Measurements from ENCODE around the gene DTX2. TPM values are rescaled to one million over a fixed set of nuclear protein-coding genes. Genes with fewer than 3 reads are reported as not detected.

The DTX2 gene
- total and polyA plus RNA-seq, 2 of the 4 experiments (the other 2 are of a cell fraction): 1.8 to 7.7 TPM

GRCh38 chr7:76428868-76429805, 32.4 kb upstream of the DTX2 start:
- no peaks in the 10 kb centered on the region for H4K20me1 ChIP-seq (ENCODE audit: insufficient read depth, low read length)
- no peaks in the 10 kb centered on the region for H3K79me1 ChIP-seq (ENCODE audit: low read depth in 1 of 2, low read length in 2 of 2)
- H3K56ac ChIP-seq (ENCODE audit: extremely low read depth, insufficient read depth, low read length): no peak overlapping the region
- H2BK15ac ChIP-seq (ENCODE audit: low read depth, low read length): no peak overlapping the region; the same call in 2 of the 3 replicates
- intact Hi-C loops (cut with micrococcal nuclease) (no loop called here), in situ Hi-C loops (cut with MboI; ENCODE audit: low sequenced_read_pairs) (no loop called here), dilution Hi-C loops (cut with HindIII; ENCODE audit: low sequenced_read_pairs, unreplicated experiment) (no loop called here)
- H3K27ac ChIP-seq (ENCODE audit: insufficient read depth, low read length): no peak overlapping the region
- H3K36me3 ChIP-seq (ENCODE audit: control insufficient read depth, insufficient read depth, low read length): no peaks in the 10 kb centered on the region
- peak; percentile 42 for ATAC-seq (ENCODE audit: low read depth)
- peak overlapping the region; percentile 56; the same call in 1 of the 2 replicates for H2AK5ac ChIP-seq (ENCODE audit: low read depth, low read length)
- no peak overlapping the region for H3K4ac ChIP-seq (ENCODE audit: low read depth, low read length)
- H3K9ac ChIP-seq (ENCODE audit: low read depth, low read length): no peak overlapping the region
- H3K4me3 ChIP-seq (ENCODE audit: insufficient read depth, low read depth, low read length): no peak overlapping the region
- BruUV-seq (replicated peaks): no TSS peak
- no peak overlapping the region for H3K18ac ChIP-seq (ENCODE audit: low read depth, low read length)
- no peaks in the 10 kb centered on the region for H3K9me3 ChIP-seq (ENCODE audit: control insufficient read depth, insufficient read depth, low read length)
- H3K4me1 ChIP-seq (ENCODE audit: control insufficient read depth, insufficient read depth, low read length): no peaks in the 10 kb centered on the region
- H3K9me1 ChIP-seq (ENCODE audit: insufficient read depth, low read length): no peaks in the 10 kb centered on the region
- POLR2A ChIA-PET (ENCODE audit: unreplicated experiment): no interaction called here
- no peak overlapping the region for H2AK9ac ChIP-seq (replicated peaks; ENCODE audit: low read depth, low read length, poor library complexity)
- no peak overlapping the region for H2BK20ac ChIP-seq (ENCODE audit: low read depth, low read length)
- no peak overlapping the region for H4K8ac ChIP-seq (ENCODE audit: low read depth in 2 of 2, low read length in 2 of 2)
- DNase-seq: peak; percentile 38
- H2BK120ac ChIP-seq (ENCODE audit: low read depth, low read length): no peak overlapping the region
- CTCF ChIA-PET: no interaction called here
- 0 out of 2 replicates have a peak, but pooled peaks cover 1% of the 10 kb centered on the region for H3K27me3 ChIP-seq (ENCODE audit: control insufficient read depth, insufficient read depth, low read length)
- no peak overlapping the region for H2BK5ac ChIP-seq (ENCODE audit: low read depth, low read length, poor library complexity, severe bottlenecking)
- no peak overlapping the region for H2AFZ ChIP-seq (replicated peaks; ENCODE audit: low read length, poor library complexity)
- H3K23ac ChIP-seq (ENCODE audit: low read depth, low read length): no peak overlapping the region
- no peak overlapping the region for H3K4me2 ChIP-seq (ENCODE audit: low read depth, low read length)
- WGBS, 2 experiments (ENCODE audit: extremely low coverage in 2 of 2, insufficient read length in 1 of 2): 91% methylated on average over 12 of the region's 18 CpGs; no CpG with 5 or more reads in 1 of the 2 experiments
- H4K5ac ChIP-seq (ENCODE audit: low read depth, low read length): no peak overlapping the region
- peak overlapping the region; percentile 14; the same call in 1 of the 2 replicates for H3K14ac ChIP-seq (replicated peaks; ENCODE audit: low read depth, low read length)
- H4K91ac ChIP-seq (ENCODE audit: insufficient read depth, low read depth, low read length): no peak overlapping the region
- TF ChIP-seq RCOR1 (IDR thresholded peaks at IDR 0.05; ENCODE audit: insufficient replicate concordance, low read length): no peak
- TF ChIP-seq, protein P1, sequence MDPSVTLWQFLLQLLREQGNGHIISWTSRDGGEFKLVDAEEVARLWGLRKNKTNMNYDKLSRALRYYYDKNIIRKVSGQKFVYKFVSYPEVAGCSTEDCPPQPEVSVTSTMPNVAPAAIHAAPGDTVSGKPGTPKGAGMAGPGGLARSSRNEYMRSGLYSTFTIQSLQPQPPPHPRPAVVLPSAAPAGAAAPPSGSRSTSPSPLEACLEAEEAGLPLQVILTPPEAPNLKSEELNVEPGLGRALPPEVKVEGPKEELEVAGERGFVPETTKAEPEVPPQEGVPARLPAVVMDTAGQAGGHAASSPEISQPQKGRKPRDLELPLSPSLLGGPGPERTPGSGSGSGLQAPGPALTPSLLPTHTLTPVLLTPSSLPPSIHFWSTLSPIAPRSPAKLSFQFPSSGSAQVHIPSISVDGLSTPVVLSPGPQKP (IDR thresholded peaks at IDR 0.05; ENCODE audit: borderline replicate concordance, low read depth, low read length): no peak
- TF ChIP-seq CHD1 (IDR thresholded peaks at IDR 0.05; ENCODE audit: low read depth, low read length): no peak
- TF ChIP-seq RAD21 (IDR thresholded peaks at IDR 0.05; ENCODE audit: low read length): no peak
- no peak for TF ChIP-seq MAZ (IDR thresholded peaks at IDR 0.05; ENCODE audit: borderline replicate concordance, low read depth, low read length)
- TF ChIP-seq POLR2A (IDR thresholded peaks at IDR 0.05; ENCODE audit: low read depth, low read length): no peak
- TF ChIP-seq CTCF (conservative IDR thresholded peaks at IDR 0.05; ENCODE audit: low read depth, low read length): no peak
- no peak for TF ChIP-seq FOS (IDR thresholded peaks at IDR 0.05; ENCODE audit: low read depth, low read length)
- TF ChIP-seq CEBPB (IDR thresholded peaks at IDR 0.05; ENCODE audit: low read depth, low read length): no peak
- no peak for TF ChIP-seq NFE2L2 (IDR thresholded peaks at IDR 0.05; ENCODE audit: low read depth, low read length)
- TF ChIP-seq MAFK (IDR thresholded peaks at IDR 0.05; ENCODE audit: low read depth, low read length): no peak
- no peak for TF ChIP-seq SMC3 (IDR thresholded peaks at IDR 0.05; ENCODE audit: low read depth, low read length)
- TF ChIP-seq RFX5 (IDR thresholded peaks at IDR 0.05; ENCODE audit: low read depth, low read length): no peak
- no peak for TF ChIP-seq USF2 (IDR thresholded peaks at IDR 0.05; ENCODE audit: low read depth, low read length)
- no peak for TF ChIP-seq BHLHE40 (IDR thresholded peaks at IDR 0.05; ENCODE audit: low read depth, low read length)

All from IMR-90 (cell line).